Body of pancreas (tissue), 4 donors: ENCODE measurements around the gene CBL. TPM values are rescaled to one million over a fixed set of nuclear protein-coding genes. Genes with fewer than 3 reads are reported as not detected.
A peak's percentile ranks its signal among the peaks of the same experiment; 100 is the strongest.

Experiments
- ATAC-seq: fragments of 150-250 bp; one replicate; pipeline ENCODE4 v1.9.1; 2016
- DNase-seq, 4 donors: peaks; one replicate each; pipeline ENCODE4 v3.0.0-alpha.2; 2019
- H3K27ac ChIP-seq, 4 donors: fragments of 200-600 bp; sonication (generic); 1 replicate in 3 of 4; 2 replicates in 1 of 4; pipeline versions ENCODE4 v1.5.1 to v1.6.1; 2016 to 2019; ENCODE audit warnings: mild to moderate bottlenecking in 1 of 4, mixed read lengths in 1 of 4, moderate library complexity in 1 of 4
- H3K27me3 ChIP-seq, 2 donors: fragments of 200-600 bp; sonication (generic); one replicate each; pipeline ENCODE4 v1.6.0; 2016; ENCODE audit warnings: mild to moderate bottlenecking in 1 of 2
- H3K36me3 ChIP-seq, 2 donors: fragments of 200-600 bp; sonication (generic); replicated peaks in 1 of 2; 2 replicates each; pipeline ENCODE4 v1.5.1; 2016; ENCODE audit warnings: low read depth in 2 of 2; ENCODE audit not compliant: insufficient read depth in 1 of 2
- H3K4me1 ChIP-seq: fragments of 200-600 bp; sonication (generic); one replicate; pipeline ENCODE4 v1.6.0; 2016
- H3K4me3 ChIP-seq, 2 donors: fragments of 200-600 bp; sonication (generic); 1 replicate in 1 of 2; 2 replicates in 1 of 2; pipeline ENCODE4 v1.5.1; 2016 to 2019
- H3K9me3 ChIP-seq, 3 donors: fragments of 200-600 bp; sonication (generic); 1 replicate in 2 of 3; 2 replicates in 1 of 3; pipeline ENCODE4 v1.5.1; 2016
- CTCF ChIP-seq, 7 experiments: fragments of 450-650 bp in 4 of 7; fragments of 200-600 bp in 3 of 7; sonication (generic) in 3 of 7; IDR thresholded peaks; one replicate each; pipeline ENCODE4 v1.5.1; 2016 to 2019; ENCODE audit warnings: antibody characterized with exemption in 7 of 7
- POLR2A ChIP-seq, 3 donors: fragments of 450-650 bp; IDR thresholded peaks; one replicate each; pipeline ENCODE4 v1.6.1; 2016; ENCODE audit warnings: antibody characterized with exemption in 3 of 3, mild to moderate bottlenecking in 2 of 3
- WGBS, 2 donors: methylation state at CpG; one replicate each; pipeline ENCODE4 v1.1.5; 2017; 5-methylcytosine and 5-hydroxymethylcytosine counted together
- intact Hi-C: fragments of 100-400 bp; cut with DNase I; formaldehyde crosslinking; loops from one replicate; pipeline ENCODE4 v1.15.1; 2023
- total RNA-seq, 2 donors: library from RNA; depleted of rRNA; stranded (reverse); fragments of >200 nt; gene quantifications; one replicate each; pipeline ENCODE4 v1.1.0, GENCODE V29; 2016

The CBL gene
- total RNA-seq, 2 donors from 2014 or later = 3.0 to 6.5 TPM

- no peaks in the 10 kb centered on the region for H3K27me3 ChIP-seq
- intact Hi-C loops = loop anchor here (5.0 kb wide), 1 partner anchor 54 kb away; no protein-coding TSS in a partner anchor
- H3K4me3 ChIP-seq = no peak overlapping the region
- no peak for ATAC-seq
- peak; percentile 70 to 83 (median 74) for DNase-seq
- no peak overlapping the region for H3K27ac ChIP-seq
- TF ChIP-seq POLR2A (IDR thresholded peaks at IDR 0.05) (no peak), CTCF (IDR thresholded peaks at IDR 0.05) (peak in 6 of 7 experiments; percentile 64 to 80 (median 66))
- H3K4me1 ChIP-seq = peaks cover 23% of the 10 kb centered on the region
- WGBS, 2 donors = 12% methylated on average over 8 of the region's 8 CpGs
- H3K36me3 ChIP-seq = no peaks in the 10 kb centered on the region
- no peaks in the 10 kb centered on the region for H3K9me3 ChIP-seq
Measured at GRCh38 chr11:119323532-119324033, 117.4 kb downstream of the CBL start.

GRCh38 chr11:119324189-119324588 lies 118.0 kb downstream of the CBL start:
- Histone ChIP-seq H3K4me3 (no peak overlapping the region), H3K9me3 (no peaks in the 10 kb centered on the region), H3K27ac (no peak overlapping the region), H3K27me3 (no peaks in the 10 kb centered on the region), H3K36me3 (no peaks in the 10 kb centered on the region), H3K4me1 (peaks cover 18% of the 10 kb centered on the region)
- ATAC-seq = no peak
- 59% methylated on average over 4 of the region's 4 CpGs for WGBS, 2 donors
- no peak for DNase-seq
- intact Hi-C loops = loop anchor here (5.0 kb wide), 1 partner anchor 53 kb away; no protein-coding TSS in a partner anchor
- TF ChIP-seq CTCF (IDR thresholded peaks at IDR 0.05) = no peak
- TF ChIP-seq POLR2A (IDR thresholded peaks at IDR 0.05) = no peak

GRCh38 chr11:119329320-119329719 lies 123.2 kb downstream of the CBL start:
- no peak overlapping the region for H3K27ac ChIP-seq
- intact Hi-C loops = no loop called here
- 45 to 67% methylated on average over 2 of the region's 2 CpGs for WGBS, 2 donors
- no peaks in the 10 kb centered on the region for H3K36me3 ChIP-seq
- H3K27me3 ChIP-seq = no peaks in the 10 kb centered on the region
- DNase-seq (no peak), ATAC-seq (no peak)
- no peak overlapping the region for H3K4me3 ChIP-seq
- TF ChIP-seq CTCF (IDR thresholded peaks at IDR 0.05) (no peak), POLR2A (IDR thresholded peaks at IDR 0.05) (no peak)
- peaks cover 4% of the 10 kb centered on the region for H3K4me1 ChIP-seq
- no peaks in the 10 kb centered on the region for H3K9me3 ChIP-seq

- intact Hi-C loops = no loop called here
- Histone ChIP-seq H3K4me3 (no peak overlapping the region), H3K4me1 (peaks cover 9% of the 10 kb centered on the region), H3K9me3 (no peaks in the 10 kb centered on the region), H3K36me3 (no peaks in the 10 kb centered on the region), H3K27ac (no peak overlapping the region), H3K27me3 (no peaks in the 10 kb centered on the region)
- DNase-seq (no peak), ATAC-seq (no peak)
- 37 to 40% methylated on average over 1 of the region's 1 CpG for WGBS, 2 donors
- TF ChIP-seq CTCF (IDR thresholded peaks at IDR 0.05) = no peak
- no peak for TF ChIP-seq POLR2A (IDR thresholded peaks at IDR 0.05)
Measured at GRCh38 chr11:119330237-119330636, 124.1 kb downstream of the CBL start.

- ATAC-seq (no peak), DNase-seq (no peak)
- no peak overlapping the region for H3K4me3 ChIP-seq
- no peaks in the 10 kb centered on the region for H3K36me3 ChIP-seq
- H3K27ac ChIP-seq = no peak overlapping the region
- no peaks in the 10 kb centered on the region for H3K27me3 ChIP-seq
- 74 to 75% methylated on average over 4 of the region's 4 CpGs for WGBS, 2 donors
- H3K4me1 ChIP-seq = peaks cover 17% of the 10 kb centered on the region
- TF ChIP-seq POLR2A (IDR thresholded peaks at IDR 0.05) = no peak
- TF ChIP-seq CTCF (IDR thresholded peaks at IDR 0.05) = no peak
- intact Hi-C loops = no loop called here
- H3K9me3 ChIP-seq = no peaks in the 10 kb centered on the region
Measured at GRCh38 chr11:119332111-119332765, 126.1 kb downstream of the CBL start.
